ENCODE results near the gene GALNT16.
A peak's percentile ranks its signal among the peaks of the same experiment; 100 is the strongest.
"Not testable (repeated sequence)": the region's sequence is repeated elsewhere in the genome, so short reads cannot be mapped to it uniquely, and the experiment has no call there.

The GALNT16 gene

GRCh38 chr14:69259527-69260189, at the start of gene GALNT16:
GALNT16 (plus strand) TSS chr14:69260158; CDS start chr14:69260291, 133 bp downstream.
- DNase-seq (ENCODE audit: low spot score): peak; percentile 63

GRCh38 chr14:69214393-69214792, 45.6 kb upstream of the GALNT16 start:
- DNase-seq (ENCODE audit: low spot score): no peak

GRCh38 chr14:69217663-69218062, 42.3 kb upstream of the GALNT16 start:
- DNase-seq (ENCODE audit: low spot score): not testable (repeated sequence)

GRCh38 chr14:69224946-69225345, 35.0 kb upstream of the GALNT16 start:
- no peak for DNase-seq (ENCODE audit: low spot score)

- no peak for DNase-seq (ENCODE audit: low spot score)
These were observed 33.8 kb upstream of the GALNT16 start for GRCh38 chr14:69226178-69226577.

GRCh38 chr14:69226736-69227135, 33.2 kb upstream of the GALNT16 start:
- no peak for DNase-seq (ENCODE audit: low spot score)

GRCh38 chr14:69231486-69231885, 28.5 kb upstream of the GALNT16 start:
- DNase-seq (ENCODE audit: low spot score): no peak

GRCh38 chr14:69232388-69232787, 27.6 kb upstream of the GALNT16 start:
- DNase-seq (ENCODE audit: low spot score): no peak

- DNase-seq (ENCODE audit: low spot score): no peak
These were observed 25.9 kb upstream of the GALNT16 start for GRCh38 chr14:69234106-69234505.

GRCh38 chr14:69235708-69236107, 24.2 kb upstream of the GALNT16 start:
- no peak for DNase-seq (ENCODE audit: low spot score)

- DNase-seq (ENCODE audit: low spot score): no peak
These were observed 22.8 kb upstream of the GALNT16 start for GRCh38 chr14:69237142-69237541.

GRCh38 chr14:69237584-69237983, 22.4 kb upstream of the GALNT16 start:
- no peak for DNase-seq (ENCODE audit: low spot score)

- no peak for DNase-seq (ENCODE audit: low spot score)
These were observed 21.1 kb upstream of the GALNT16 start for GRCh38 chr14:69238883-69239282.

- DNase-seq (ENCODE audit: low spot score): no peak
These were observed 19.3 kb upstream of the GALNT16 start for GRCh38 chr14:69240527-69241173.

GRCh38 chr14:69241577-69241976, 18.4 kb upstream of the GALNT16 start:
- no peak for DNase-seq (ENCODE audit: low spot score)

- peak; percentile 65 for DNase-seq (ENCODE audit: low spot score)
These were observed 17.4 kb upstream of the GALNT16 start for GRCh38 chr14:69242311-69243224.

- no peak for DNase-seq (ENCODE audit: low spot score)
These were observed 15.0 kb upstream of the GALNT16 start for GRCh38 chr14:69244946-69245345.

- DNase-seq (ENCODE audit: low spot score): no peak
These were observed 13.6 kb upstream of the GALNT16 start for GRCh38 chr14:69246331-69246730.

- DNase-seq (ENCODE audit: low spot score): no peak
These were observed 12.1 kb upstream of the GALNT16 start for GRCh38 chr14:69247676-69248440.

- DNase-seq (ENCODE audit: low spot score): no peak
These were observed 10.4 kb upstream of the GALNT16 start for GRCh38 chr14:69249603-69250002.

GRCh38 chr14:69252851-69253250, 7.1 kb upstream of the GALNT16 start:
- no peak for DNase-seq (ENCODE audit: low spot score)

GRCh38 chr14:69259168-69259526, 811 bp upstream of the GALNT16 start:
- DNase-seq (ENCODE audit: low spot score): no peak
